ENCODE results near the gene WNT3A.
A peak's percentile ranks its signal among the peaks of the same experiment; 100 is the strongest.

Gene WNT3A

DNA sequence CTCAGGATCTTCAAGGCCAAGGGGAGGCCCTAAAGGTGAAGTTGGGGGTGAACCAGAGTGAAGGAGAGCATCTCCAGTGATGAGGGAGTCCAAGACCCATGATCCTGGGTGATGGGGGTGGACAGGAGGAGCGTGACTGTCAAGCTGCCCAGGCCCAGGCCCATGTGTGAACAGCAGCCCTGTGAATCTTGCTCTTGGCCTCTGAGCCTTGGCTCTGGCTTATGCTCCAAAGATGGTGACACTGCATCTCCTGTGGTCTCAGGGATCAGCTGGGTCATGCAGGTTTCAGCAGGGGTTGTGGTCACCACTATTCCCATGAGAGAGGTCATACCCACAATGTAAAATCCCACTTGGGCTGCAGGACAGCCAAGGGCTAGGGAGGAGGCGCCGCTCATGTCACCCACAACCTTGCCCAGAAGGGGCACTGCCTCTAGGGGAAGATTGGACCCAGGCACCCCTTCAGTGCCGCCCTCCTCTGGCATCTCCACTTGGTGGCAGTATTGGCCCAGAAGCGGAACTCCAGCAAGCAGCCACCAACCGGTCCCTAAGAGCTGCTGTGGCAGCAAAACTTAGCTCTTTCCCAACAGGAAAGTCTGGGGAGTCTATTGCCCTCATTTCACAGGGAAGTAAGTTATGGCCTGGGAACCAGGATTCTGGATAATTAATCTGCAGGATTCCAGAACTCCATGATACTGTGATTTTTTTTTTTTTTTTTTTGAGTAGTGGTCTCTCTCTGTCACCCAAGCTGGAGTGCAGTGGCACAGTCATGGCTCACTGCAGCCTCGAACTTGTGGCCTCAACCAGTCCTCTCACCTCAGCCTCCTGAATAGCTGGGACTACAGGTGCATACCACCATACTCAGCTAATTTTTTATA, 7.5 kb upstream of the WNT3A start:
- peak in 17 of 58 donors; percentile 3 to 58 (median 19) for DNase-seq

DNA sequence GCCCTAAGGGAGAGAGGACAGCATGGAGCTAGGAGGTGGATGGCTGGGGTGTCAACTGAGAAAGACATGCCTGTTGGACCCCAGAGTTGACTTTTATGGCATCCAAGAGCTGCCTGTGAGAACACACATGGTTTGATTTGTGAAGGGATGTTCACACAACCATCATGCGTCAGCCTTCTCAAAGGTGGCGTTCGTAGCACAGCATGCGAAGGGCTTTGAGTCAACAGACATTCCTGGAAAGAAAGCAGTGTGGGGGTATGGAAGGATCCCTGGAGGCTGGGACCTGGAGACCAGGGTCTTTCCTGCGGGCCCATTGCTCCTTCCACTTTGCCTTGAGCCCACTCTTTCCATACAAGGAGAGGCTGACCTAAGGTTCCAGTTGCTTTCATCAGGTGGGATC, 6.4 kb upstream of the WNT3A start:
- DNase-seq: no peak

DNA sequence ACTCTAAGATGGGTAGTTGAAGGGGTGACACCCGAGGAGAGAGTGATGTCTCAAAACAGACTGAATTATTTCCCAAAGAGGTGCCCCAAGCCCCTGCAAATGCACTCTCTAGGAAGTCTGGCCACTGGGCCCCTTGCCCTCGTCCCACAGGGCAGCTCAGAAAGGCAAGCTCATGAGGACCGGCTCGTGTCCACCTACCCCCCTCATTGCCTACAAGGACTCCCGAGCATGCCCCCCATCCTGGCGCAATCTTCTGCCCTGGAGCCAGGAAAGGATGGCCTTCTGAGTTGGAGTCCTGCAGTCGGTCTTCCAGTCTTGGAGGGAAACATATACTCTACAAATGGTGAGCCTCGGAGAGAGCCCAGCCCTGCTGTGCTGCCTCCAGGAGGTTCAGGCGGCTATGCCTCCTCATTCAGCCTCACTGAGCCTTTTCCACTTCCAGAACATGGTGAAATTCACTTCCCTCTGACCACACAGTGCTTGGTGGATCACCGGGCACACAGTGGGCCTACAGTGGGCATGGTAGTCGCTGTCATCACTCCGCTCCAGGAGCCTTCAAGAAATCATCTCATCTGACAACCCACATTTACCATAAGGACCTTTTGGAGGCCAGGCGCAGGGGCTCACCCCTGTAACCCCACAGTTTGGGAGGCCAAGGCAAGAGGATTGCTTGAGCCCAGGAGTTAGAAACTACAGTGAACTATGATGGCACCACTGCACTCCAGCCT, 5.8 kb upstream of the WNT3A start:
- DNase-seq: no peak

DNA sequence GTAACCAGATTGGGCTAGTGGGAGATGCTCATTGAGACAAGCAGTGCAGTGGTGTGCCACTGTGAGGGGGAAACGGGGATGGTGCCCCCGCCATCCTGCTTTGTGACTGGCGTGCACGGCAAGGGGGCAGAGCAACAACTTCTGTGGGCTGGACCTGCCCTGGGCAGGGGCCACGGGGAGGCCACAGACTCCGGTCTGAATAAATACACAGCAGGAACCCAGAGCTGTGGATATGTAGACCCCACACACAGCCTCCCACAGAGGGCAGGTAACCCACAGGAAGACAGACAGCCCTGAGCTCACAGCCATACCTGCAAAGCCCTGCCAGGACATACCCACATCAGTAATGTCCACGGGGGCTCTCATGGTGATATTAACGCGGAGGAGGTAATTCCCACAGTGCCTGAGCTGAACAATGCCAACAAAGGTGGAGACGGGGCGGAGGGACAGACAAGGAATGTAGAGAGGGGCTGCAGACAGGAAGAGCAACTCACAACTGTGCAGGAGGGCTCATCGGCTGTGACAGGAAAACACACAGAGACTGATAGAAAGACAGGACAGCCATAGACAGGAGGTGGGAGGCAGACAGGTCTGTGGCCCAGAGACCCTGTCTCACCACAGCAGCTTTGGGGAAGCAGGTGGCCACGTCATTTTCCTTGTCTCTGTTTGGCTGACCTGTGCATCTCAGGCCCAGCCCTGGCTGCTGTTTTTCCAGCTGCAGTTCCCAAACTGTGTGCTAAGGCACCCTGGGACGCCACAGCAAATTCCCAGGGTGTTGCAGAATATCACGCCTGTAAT, 4.9 kb upstream of the WNT3A start:
- DNase-seq: no peak

DNA sequence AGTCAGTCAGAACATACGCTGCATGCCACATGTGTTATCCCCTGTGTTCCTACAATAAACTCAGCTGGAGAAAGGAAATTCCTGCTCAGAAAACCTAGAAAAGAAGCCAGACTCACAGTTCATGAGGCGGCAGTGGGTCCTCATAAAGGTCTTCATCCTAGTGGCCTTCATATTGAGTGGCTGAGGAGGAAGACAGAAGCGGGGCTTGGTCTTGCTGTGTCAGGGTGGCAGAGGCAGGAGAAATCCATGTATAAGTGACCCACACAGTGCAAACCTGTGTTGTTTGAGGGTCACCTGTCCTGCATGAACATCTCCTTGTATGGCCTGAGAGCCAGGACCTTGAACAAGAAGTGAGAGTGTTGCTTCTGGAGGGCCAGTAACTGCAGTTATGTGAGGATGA, 4.0 kb upstream of the WNT3A start:
- no peak for DNase-seq

DNA sequence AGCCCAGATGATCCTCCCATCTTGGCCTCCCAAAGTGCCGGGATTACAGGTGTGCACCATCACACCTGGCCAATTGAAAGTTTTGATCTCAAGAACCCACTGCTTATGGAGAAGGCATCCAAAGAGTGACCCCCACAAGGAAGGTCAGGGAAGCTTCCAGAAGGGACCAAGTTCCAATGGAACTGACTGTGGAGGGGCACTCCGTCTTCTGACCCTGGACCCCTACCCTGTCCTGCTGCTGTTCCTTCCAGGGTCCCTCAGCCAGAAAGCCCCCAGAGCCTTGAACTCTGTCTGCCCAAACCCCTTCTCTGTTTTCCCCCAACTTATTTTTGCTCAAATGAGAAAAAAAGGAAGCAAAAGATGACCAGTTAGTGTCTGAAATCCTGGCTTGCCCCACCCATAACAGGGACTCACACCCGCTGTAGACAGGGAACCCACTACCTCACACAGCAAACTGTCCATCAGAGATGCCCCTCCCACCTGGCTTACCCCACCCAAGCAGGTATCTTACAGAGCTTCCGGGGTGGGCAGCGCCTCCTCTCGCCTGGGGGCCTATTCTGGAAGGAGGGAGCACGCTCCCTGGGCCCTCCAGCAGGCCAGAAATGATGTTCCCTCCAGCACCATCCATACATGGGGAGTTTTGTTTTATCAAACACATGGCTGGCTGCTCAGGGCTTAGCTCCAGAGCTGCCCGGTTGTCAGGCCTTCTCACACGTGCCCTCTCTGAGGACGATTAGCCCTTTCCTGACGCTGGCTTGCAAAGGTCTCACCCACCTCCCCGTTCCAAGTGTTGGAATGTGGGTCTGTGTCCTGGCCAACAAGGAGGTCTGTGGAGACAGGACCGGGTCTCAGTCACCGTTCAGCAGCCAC, 3.1 kb upstream of the WNT3A start:
- DNase-seq: no peak

DNA sequence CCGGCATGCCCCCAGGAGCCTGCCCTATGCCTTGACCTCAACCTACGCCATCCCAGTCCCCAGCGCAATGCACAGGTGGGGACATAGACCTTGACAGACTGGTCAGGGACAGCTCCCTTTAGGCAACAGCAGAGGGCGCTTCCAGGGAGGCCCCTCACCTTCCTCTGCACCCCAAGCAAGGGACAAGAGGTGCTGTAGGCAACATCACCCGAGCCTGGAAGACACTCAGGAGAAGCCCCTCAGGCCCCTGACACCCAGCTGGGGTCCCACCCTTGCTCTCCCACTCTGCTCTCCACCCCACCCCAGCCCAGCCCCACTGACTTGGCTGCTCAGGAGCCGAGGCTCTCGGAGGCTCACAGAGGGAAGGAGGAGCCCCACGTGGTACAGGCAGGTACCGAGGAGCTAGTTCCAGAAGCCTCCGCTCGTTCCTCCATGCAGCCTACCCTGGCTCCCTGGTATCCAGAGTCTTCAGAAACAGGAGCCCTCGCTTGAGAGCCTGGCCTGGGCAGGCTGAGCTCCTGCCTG, 2.4 kb upstream of the WNT3A start:
- no peak for DNase-seq

DNA sequence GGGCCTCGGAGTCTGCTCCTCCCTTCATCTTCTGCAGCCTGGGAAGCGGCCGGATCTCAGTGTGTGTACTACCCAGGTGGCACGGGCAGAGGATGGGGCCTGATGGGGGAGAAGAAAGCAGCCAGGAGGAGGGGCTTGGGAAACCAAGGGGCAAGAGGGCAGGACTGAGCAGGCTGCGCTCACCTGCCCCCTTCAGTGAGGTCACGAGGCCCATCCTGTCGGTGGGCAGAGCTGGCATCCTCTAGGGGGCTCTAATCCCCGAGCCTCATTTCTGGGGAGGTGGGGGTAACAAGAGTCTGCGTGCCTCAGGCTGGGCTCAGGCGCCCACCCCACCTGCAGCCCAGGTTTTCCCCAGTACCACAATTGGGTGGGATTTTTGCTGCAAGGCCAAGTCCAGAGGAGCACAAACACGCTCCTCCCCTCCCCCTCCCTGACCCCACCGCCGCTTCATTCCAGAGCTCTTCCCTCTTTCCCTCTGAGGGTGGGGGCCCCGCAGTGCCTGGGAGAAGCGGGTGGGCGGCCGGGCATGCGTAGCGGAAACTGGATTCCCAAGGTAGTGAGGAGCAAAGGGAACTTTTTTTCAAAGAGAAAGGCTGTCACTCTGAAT, 1.8 kb upstream of the WNT3A start:
- DNase-seq: no peak

DNA sequence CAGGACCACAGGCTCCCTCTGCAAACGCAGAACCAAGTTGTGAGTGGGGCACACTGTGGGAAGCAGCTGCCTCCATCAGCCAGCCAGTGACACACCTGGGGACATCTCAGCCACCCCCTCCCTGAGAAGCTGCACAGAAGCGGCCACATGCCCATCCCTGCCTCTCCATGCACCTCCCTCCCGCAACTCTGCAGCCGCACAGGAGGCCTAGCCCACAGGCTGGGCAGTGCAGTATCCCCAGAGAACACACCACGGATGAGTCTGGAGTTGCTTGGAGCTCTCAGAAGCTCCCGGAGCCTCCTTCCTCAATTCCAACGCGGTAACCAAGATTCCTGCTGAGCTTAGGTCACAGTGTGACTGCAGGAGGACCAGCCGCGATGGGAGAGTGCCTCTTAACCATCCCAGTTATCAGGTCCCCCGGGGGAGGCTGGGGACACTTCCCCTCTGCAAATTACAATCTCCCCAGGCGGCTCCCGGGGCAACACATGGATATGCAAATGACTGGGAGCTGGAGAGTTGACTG, 1.2 kb upstream of the WNT3A start:
- DNase-seq: no peak

DNA sequence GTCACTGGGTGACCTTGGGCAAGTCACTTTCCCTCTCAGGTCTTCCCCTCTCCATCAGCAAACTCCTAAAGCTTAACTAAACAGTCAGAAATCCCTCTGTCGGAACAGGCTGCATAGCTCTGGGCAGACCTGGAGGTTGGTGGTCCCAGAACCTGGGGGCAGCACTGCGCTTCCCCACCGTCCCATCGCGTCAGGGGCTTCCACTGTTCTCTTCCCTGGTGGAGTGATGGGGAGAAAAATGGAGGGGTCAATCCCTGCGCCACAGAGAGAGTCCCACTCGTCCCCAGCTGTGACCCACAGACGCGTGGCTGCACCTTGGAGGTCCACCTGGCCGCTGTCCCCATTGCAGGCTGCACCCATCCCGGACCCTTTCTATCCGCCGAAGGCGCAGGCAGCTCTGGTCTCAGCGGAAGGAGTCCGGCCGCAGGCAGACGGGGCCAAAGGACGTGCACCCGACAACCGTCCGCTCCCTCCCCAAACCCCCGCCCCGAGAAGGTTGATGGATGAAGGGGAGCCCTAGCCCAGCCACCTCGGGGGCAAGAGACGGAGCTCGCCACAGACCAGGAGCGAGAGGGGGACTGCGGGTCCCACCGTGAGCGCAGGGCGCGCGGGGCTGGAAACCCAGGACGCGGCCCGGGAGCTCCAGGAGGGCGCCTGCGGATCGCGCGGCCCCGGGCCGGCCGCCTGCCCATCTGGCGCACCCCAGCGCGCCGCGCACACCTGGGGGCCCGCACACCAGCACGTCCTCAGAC, 588 bp upstream of the WNT3A start:
- DNase-seq: no peak

DNA sequence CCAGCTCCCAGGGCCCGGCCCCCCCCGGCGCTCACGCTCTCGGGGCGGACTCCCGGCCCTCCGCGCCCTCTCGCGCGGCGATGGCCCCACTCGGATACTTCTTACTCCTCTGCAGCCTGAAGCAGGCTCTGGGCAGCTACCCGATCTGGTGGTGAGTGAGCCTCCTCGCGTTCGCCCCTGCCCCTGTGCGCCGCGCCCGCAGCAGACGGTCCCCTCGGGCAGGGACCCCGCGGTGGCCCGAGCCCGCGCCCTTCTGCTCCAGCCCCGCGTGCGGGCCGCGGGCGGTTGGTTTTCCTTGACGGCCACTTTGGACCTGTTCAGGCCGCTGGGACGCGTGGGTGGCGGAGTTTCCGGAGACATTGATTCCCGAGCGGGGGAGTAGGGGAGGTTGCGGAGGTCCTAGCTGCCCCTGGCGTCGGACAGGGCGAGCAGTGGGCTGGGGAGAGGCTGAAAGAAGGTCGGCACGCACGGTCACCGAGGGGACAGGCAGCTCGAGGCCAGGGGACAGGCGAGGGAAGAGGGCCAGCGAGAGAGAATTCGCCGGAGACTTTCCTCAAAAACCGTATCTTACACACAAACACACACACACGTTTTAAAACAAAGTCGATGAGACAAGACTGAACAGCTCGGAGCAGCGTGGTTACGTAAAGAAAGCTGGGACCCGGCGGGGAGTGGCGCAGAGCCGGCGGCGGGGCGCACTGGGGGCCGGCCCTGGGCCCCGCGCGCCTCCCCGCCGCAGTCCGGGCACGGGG, 427 bp downstream of the WNT3A start:
- DNase-seq: no peak

DNA sequence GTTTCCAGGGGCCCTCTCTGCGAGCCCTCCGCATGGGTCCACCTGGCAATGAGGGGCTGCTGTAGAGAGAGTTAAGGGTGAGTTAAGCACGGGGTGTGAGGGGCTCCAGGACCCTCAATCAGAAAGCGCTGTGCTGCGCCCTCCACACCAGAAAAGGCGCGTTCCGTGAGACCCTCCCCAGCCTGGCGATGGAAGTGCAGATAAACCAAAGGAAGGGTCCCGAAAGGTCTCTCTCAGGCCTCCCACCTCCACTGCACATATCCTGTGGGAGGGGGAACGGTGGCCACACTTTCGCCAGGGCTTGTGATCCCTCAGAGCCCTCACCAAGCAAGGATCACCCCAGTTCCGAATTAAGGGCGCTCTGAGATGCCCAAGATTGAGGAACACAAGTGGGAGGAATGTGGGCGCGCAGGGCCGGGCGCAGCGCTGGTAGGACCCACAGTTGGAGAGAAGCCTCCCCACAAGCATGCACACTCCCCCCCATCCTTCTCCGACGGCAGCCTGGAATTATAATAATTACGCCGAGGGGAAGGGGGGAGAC, 1.1 kb downstream of the WNT3A start:
- DNase-seq: no peak

DNA sequence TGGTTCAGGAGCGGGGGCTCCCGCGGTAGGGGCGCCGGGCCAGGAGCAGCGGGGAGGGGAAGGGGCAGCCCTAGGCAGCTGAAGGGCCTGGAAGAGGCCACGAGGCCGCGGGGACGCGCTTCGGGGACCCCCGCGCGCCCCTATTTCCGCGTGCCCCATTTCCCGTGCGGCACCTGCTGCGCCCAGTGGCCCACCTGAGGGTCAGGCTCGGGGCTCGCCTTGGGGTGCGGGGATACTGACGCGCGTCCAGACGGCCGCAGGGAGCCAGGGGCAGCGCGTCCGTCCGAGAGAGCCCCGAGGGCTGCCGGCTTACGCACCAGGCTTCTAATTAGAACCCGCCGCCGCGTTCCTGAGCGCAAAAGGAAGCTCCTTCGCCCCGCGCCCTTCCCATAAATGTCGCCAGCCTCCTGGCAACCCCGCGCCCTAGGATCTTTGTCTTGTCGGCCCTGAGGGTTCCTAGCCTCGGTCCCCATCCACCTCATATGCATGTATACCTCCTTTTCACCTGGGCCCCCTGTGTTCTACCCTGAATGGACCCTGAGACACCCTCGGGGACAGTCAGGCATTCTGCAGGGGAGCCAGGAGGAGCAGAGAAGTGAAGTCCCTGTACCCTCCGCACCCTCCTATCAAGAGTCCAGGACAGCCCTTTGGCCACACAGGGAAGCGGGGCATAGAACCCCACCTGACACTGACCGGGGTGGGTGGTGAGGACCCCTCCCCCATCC, 1.8 kb downstream of the WNT3A start:
- no peak for DNase-seq

DNA sequence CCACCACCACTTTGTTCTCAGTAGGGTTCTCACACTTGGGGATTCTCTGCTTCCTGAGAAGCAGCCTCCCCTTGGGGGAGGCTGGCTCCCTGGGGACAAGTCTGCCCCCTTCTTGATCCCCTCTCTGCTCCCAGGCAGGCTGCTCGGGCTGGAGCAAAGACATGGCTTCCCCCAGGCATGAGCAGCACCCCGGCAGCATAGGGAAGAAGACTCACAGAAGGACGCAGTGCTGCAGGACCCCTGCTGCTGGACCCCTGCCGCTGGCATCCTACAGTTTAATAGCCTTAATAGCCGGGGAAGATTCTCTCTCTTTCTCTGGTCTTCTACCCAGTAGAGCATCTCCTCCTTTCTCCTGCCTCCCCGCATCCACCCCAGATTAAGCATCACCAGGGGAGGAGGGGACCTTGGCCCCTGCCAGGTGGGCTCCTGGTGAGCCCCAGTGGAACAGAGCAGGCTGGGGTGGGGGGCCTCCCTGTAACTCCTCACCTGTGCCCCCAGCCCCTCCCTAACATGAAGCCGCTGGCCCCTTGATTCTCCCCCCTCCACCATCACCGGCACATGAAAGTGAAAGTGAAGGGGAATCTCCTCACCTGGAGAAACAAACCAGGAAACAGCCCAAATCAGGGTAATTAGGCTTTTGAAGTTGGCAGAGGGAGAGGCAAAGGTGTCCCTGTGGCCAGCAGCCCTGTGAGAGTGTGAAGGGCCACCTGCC, 2.5 kb downstream of the WNT3A start:
- no peak for DNase-seq

DNA sequence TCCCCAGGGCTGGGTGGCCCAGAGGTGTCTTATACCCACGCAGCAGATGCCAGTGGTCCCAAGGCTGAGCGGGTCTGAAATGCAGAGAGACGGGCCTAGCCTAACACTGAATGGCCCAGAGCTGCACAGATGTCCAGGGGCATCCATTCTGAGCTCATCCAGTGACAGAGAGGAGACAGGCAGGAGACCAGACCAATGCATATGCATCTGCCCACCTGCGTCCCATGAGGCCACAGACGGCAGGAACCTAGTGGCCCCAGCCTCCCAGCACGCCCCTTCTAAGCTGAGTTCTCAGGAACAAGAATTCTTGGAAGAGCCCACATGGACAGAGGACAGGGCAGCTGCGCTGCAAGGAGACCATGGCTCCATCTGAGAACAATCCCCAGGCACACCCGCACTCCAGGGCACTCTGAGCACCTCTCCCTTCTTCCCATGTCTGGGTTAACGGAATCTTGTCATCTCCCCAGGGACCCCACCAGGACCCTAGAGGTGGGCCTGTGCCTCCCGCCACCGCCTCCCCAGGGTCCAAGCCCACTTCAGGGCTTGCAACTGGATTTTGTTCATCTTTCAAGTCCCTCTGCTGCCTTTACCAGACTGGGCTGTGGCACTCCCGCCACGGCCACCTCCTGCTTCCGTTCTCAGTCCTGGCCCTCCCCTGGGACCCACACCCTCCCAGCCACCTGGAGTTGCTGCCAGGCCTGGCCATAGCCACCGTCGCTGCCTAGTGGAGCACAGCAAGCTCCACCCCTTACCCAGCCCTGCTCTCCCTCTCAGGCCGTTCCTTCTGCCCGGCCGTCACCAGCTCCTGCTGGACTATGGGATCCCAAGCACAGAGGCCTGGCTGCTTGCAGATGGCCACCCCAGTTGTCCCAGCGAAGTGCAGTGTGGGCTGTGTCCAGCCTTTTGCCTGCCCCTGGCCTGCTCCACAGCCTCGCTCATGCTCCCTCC, 3.3 kb downstream of the WNT3A start:
- DNase-seq: no peak

DNA sequence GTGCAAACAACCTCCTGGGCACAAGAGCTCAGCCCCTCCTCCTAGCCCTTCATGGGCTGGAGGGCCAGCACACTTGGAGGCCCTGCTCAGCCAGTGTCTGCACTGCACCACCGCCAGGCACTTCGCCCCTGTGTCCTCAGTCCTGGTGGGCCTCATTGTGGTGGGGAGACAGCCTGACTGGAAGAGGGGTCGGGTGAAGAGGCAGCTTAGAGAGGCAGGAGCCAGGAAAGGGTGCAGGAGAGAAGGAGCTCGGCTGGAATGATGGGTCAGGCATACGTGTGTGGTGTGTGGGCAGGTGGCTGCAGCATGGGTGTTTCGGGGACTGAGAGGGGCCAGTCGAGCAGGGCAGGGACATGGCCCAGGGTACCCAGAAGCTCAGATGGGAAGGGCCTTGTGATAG, 4.1 kb downstream of the WNT3A start:
- no peak for DNase-seq

Data from anterior cingulate cortex (tissue), 58 donors.